Skeletal muscle cell (primary cell): ENCODE results near the gene DDC.
A peak's percentile ranks its signal among the peaks of the same experiment; 100 is the strongest.
"Not testable (repeated sequence)": the region's sequence is repeated elsewhere in the genome, so short reads cannot be mapped to it uniquely, and the experiment has no call there.

Source experiments
- DNase-seq: peaks from one replicate; pipeline ENCODE4 v3.0.0-alpha.2; 2010; ENCODE audit warnings: low read depth
- H3K4me3 ChIP-seq: 2 replicates; pipeline ENCODE4 v1.5.1; 2011; ENCODE audit warnings: low read depth, mild to moderate bottlenecking, control low read depth, low read length, moderate library complexity

Gene DDC

GRCh38 chr7:50533866-50534265, 31.3 kb downstream of the DDC start:
- no peak for DNase-seq
- H3K4me3 ChIP-seq, result no peak overlapping the region

GRCh38 chr7:50531928-50532327, 33.3 kb downstream of the DDC start:
- H3K4me3 ChIP-seq, result no peak overlapping the region
- peak; percentile 36 for DNase-seq

GRCh38 chr7:50531401-50531911, 33.7 kb downstream of the DDC start:
- DNase-seq, result no peak

GRCh38 chr7:50530766-50531165, 34.4 kb downstream of the DDC start:
- DNase-seq, result no peak
- no peak overlapping the region for H3K4me3 ChIP-seq

More at GRCh38 chr7:50531401-50531911, 33.7 kb downstream of the DDC start:
- H3K4me3 ChIP-seq, result no peak overlapping the region

GRCh38 chr7:50529093-50529862, 35.9 kb downstream of the DDC start:
- H3K4me3 ChIP-seq, result no peak overlapping the region
- DNase-seq, result no peak

GRCh38 chr7:50528266-50529092, 36.7 kb downstream of the DDC start:
- no peak for DNase-seq
- H3K4me3 ChIP-seq, result no peak overlapping the region

GRCh38 chr7:50519350-50519749, 45.9 kb downstream of the DDC start:
- not testable (repeated sequence) for H3K4me3 ChIP-seq, DNase-seq

- no peak overlapping the region for H3K4me3 ChIP-seq
- DNase-seq, result no peak
Measured at GRCh38 chr7:50513166-50513871, 51.9 kb downstream of the DDC start.

- no peak for DNase-seq
- H3K4me3 ChIP-seq, result no peak overlapping the region
Measured at GRCh38 chr7:50512384-50512783, 52.8 kb downstream of the DDC start.

- no peak overlapping the region for H3K4me3 ChIP-seq
- no peak for DNase-seq
Measured at GRCh38 chr7:50509459-50509858, 55.7 kb downstream of the DDC start.

- no peak for DNase-seq
- H3K4me3 ChIP-seq, result no peak overlapping the region
Measured at GRCh38 chr7:50508471-50508943, 56.7 kb downstream of the DDC start.

- no peak for DNase-seq
- H3K4me3 ChIP-seq, result no peak overlapping the region
Measured at GRCh38 chr7:50507898-50508470, 57.2 kb downstream of the DDC start.

GRCh38 chr7:50505553-50506210, 59.5 kb downstream of the DDC start:
- DNase-seq, result no peak
- H3K4me3 ChIP-seq, result no peak overlapping the region

- DNase-seq, result no peak
- H3K4me3 ChIP-seq, result no peak overlapping the region
Measured at GRCh38 chr7:50504646-50505546, 60.3 kb downstream of the DDC start.

GRCh38 chr7:50502947-50503346, 62.3 kb downstream of the DDC start:
- DNase-seq, result no peak
- H3K4me3 ChIP-seq, result no peak overlapping the region

GRCh38 chr7:50502001-50502684, 63.1 kb downstream of the DDC start:
- H3K4me3 ChIP-seq, result no peak overlapping the region
- DNase-seq, result peak; percentile 100

GRCh38 chr7:50499092-50499491, 66.1 kb downstream of the DDC start:
- H3K4me3 ChIP-seq, result no peak overlapping the region
- no peak for DNase-seq
